Nephron (organoid): Measurements from ENCODE around the gene ADGB.

Experiments used
- H3K27ac Mint-ChIP-seq, 3 experiments: 2 replicates each; pipeline ENCODE4 v1.8.0; 2020; ENCODE audit warnings: mixed read lengths in 3 of 3, mild to moderate bottlenecking in 2 of 3, moderate library complexity in 1 of 3
- H3K27me3 Mint-ChIP-seq: 2 replicates; pipeline ENCODE4 v1.8.0; 2021; ENCODE audit warnings: low read depth, mild to moderate bottlenecking, moderate library complexity, mixed read lengths
- H3K36me3 Mint-ChIP-seq: 2 replicates; pipeline ENCODE4 v1.8.0; 2020; ENCODE audit warnings: low read depth, mixed read lengths
- H3K4me1 Mint-ChIP-seq: 2 replicates; pipeline ENCODE4 v1.8.0; 2020; ENCODE audit warnings: mixed read lengths
- H3K4me3 Mint-ChIP-seq, 3 experiments: 2 replicates each; pipeline ENCODE4 v1.8.0; 2020; ENCODE audit warnings: mild to moderate bottlenecking in 3 of 3, mixed read lengths in 3 of 3, moderate library complexity in 2 of 3
- H3K9me3 Mint-ChIP-seq: 2 replicates; pipeline ENCODE4 v1.8.0; 2020; ENCODE audit warnings: mixed read lengths
- TF ChIP-seq, protein P1 (sequence below), 3 experiments: fragments of 200-600 bp; sonication (generic); IDR thresholded peaks; one replicate each; pipeline ENCODE4 v1.5.0; 2021; ENCODE audit warnings: antibody characterized with exemption in 3 of 3; ENCODE audit not compliant: unreplicated experiment in 3 of 3

The ADGB gene

DNA sequence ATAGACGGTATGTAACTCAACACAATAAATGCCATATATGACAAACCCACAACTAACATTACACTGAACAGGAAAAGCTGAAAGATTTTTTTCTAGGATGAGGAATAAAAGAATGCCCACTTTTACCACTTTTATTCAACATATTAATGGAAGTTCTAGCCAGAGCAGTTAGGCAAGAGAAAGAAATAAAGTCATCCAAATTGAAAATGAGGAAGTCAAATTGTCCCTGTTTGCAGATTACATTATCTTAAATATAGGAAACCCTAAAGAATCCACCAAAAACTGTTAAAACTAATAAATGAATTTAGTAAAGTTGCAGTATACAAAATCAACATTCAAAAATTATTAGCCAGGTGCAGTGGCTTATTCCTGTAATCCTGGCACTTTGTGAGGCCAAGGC is 24.6 kb upstream of the ADGB start:
- no peak overlapping the region for H3K4me3 Mint-ChIP-seq
- H3K27me3 Mint-ChIP-seq: no peaks in the 10 kb centered on the region
- TF ChIP-seq, protein P1, sequence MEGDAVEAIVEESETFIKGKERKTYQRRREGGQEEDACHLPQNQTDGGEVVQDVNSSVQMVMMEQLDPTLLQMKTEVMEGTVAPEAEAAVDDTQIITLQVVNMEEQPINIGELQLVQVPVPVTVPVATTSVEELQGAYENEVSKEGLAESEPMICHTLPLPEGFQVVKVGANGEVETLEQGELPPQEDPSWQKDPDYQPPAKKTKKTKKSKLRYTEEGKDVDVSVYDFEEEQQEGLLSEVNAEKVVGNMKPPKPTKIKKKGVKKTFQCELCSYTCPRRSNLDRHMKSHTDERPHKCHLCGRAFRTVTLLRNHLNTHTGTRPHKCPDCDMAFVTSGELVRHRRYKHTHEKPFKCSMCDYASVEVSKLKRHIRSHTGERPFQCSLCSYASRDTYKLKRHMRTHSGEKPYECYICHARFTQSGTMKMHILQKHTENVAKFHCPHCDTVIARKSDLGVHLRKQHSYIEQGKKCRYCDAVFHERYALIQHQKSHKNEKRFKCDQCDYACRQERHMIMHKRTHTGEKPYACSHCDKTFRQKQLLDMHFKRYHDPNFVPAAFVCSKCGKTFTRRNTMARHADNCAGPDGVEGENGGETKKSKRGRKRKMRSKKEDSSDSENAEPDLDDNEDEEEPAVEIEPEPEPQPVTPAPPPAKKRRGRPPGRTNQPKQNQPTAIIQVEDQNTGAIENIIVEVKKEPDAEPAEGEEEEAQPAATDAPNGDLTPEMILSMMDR (IDR thresholded peaks at IDR 0.05; ENCODE audit: unreplicated experiment in 3 of 3): no peak

DNA sequence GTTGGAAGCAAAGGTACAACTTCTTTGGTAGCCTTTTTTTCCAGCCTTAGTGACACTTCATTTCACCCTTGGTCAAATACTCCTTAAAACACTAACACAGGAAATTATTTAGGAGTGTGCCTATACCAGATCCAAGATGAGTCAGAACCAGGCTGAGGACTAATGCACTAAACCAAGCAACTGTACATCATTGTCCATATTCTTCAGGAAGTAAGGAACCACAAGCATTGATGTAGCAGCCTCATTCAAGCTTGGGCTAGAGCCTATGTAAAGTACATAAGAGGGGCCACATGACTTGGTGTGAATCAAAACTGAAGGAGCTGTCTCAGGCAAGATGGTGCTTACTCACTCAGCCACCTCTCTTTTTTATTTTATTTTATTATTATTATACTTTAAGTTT is 20.7 kb upstream of the ADGB start:
- H3K9me3 Mint-ChIP-seq: peaks cover 11% of the 10 kb centered on the region
- H3K4me1 Mint-ChIP-seq: peaks cover 4% of the 10 kb centered on the region
- no peak overlapping the region for H3K4me3 Mint-ChIP-seq
- TF ChIP-seq, protein P1 (IDR thresholded peaks at IDR 0.05; ENCODE audit: unreplicated experiment in 3 of 3): no peak
- no peak overlapping the region for H3K27ac Mint-ChIP-seq
- no peaks in the 10 kb centered on the region for H3K27me3 Mint-ChIP-seq
- no peaks in the 10 kb centered on the region for H3K36me3 Mint-ChIP-seq

More for the DNA sequence above, 24.6 kb upstream of the ADGB start:
- no peaks in the 10 kb centered on the region for H3K36me3 Mint-ChIP-seq
- H3K27ac Mint-ChIP-seq: no peak overlapping the region
- H3K9me3 Mint-ChIP-seq: peaks cover 20% of the 10 kb centered on the region
- H3K4me1 Mint-ChIP-seq: no peaks in the 10 kb centered on the region

DNA sequence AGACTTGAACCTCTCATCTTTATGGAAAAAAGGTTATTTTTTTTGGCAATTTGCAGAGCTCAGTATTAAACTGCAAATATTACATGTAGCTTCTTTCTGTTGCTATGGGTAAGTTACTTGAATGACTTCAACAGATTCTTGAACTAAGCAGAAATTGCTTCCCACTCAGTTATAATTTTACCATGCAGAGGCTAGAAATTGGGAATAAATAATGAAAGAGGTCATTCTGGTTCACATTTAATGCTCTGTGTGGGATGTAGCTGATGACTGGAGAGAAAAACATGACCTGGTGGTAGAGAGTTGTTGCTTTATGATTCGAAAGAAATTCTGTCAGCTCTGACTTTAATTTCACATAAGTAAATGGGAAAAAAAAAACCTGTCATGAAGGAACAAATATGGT is 16.8 kb upstream of the ADGB start:
- Mint-ChIP-seq H3K9me3 (no peaks in the 10 kb centered on the region), H3K4me1 (peaks cover 4% of the 10 kb centered on the region), H3K27ac (no peak overlapping the region), H3K27me3 (no peaks in the 10 kb centered on the region), H3K36me3 (no peaks in the 10 kb centered on the region), H3K4me3 (no peak overlapping the region)
- TF ChIP-seq, protein P1 (IDR thresholded peaks at IDR 0.05; ENCODE audit: unreplicated experiment in 3 of 3): no peak

DNA sequence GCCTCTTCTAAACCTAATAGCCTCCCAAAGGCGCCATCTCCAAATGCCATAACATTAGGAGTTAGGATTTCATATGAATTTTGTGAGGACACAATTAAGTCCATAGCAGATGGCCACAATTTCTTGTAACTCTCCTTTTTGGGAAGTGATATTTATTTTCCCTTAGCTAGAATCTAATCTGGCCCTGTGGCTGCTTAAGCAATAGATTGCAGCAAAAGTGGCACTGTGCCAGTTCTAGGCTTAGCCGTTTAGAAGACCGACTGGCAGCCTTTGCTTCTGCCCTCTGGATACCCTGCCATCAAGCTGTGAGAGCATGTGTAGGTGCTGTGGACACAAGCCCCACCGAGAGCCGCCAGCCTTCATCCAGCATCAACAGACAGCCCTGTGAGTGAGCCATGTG is 15.9 kb upstream of the ADGB start:
- Mint-ChIP-seq H3K9me3 (no peaks in the 10 kb centered on the region), H3K27ac (no peak overlapping the region)

DNA sequence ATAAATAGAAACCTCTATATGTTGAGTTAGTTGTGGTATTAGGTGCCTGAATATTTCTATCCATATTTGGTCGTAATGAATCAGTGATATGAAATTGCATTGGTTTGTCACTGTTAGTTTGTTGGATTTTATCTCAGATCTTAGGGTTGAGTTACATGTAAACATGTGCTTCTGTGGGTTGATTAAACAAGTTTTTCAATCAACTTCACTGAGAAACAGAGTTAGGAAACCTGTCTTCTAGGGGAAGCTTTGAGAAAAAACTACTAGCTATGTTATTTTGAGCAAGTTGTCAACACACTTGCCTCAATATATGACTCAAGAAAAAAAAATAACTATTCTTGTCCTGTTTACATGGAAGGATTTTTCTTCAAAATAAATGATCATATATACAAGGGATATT is 14.8 kb upstream of the ADGB start:
- Mint-ChIP-seq H3K27ac (no peak overlapping the region), H3K9me3 (no peaks in the 10 kb centered on the region), H3K36me3 (no peaks in the 10 kb centered on the region), H3K4me3 (no peak overlapping the region), H3K27me3 (no peaks in the 10 kb centered on the region), H3K4me1 (peaks cover 4% of the 10 kb centered on the region)
- TF ChIP-seq, protein P1 (IDR thresholded peaks at IDR 0.05; ENCODE audit: unreplicated experiment in 3 of 3): no peak

More for the DNA sequence above, 15.9 kb upstream of the ADGB start:
- Mint-ChIP-seq H3K27me3 (no peaks in the 10 kb centered on the region), H3K4me3 (no peak overlapping the region), H3K36me3 (no peaks in the 10 kb centered on the region), H3K4me1 (peaks cover 4% of the 10 kb centered on the region)
- TF ChIP-seq, protein P1 (IDR thresholded peaks at IDR 0.05; ENCODE audit: unreplicated experiment in 3 of 3): no peak

DNA sequence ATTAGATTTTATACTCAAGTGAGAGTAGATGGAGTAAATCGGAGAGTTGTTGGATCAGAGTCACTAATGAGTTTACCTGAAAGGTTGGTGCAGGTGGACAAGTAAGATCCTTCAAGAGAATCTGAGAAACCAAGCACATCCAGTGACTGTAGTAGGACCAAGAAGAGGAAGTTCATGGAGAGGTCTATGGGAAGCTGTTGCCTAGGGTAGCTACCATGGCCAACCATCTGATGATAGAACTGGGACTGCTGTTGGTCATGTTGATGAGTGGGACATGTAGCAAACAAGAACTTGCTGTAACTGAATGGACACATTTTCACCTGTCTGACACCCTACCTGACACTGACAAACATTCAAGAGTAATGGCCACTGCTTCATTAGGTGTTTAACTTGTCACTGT is 11.3 kb upstream of the ADGB start:
- Mint-ChIP-seq H3K36me3 (no peaks in the 10 kb centered on the region), H3K4me1 (no peaks in the 10 kb centered on the region), H3K27me3 (no peaks in the 10 kb centered on the region), H3K27ac (no peak overlapping the region), H3K9me3 (no peaks in the 10 kb centered on the region), H3K4me3 (no peak overlapping the region)
- TF ChIP-seq, protein P1 (IDR thresholded peaks at IDR 0.05; ENCODE audit: unreplicated experiment in 3 of 3): no peak
